Activated CD4-positive, alpha-beta T cell treated with anti-CD3 and anti-CD28 coated beads, Interleukin-2, amount 10 ng/mL, durations not matched to agents 7 days and 5 days (primary cell): ENCODE data around the gene CNIH1. TPM values are rescaled to one million over a fixed set of nuclear protein-coding genes. Genes with fewer than 3 reads are reported as not detected.
"Not testable (repeated sequence)": the region's sequence is repeated elsewhere in the genome, so short reads cannot be mapped to it uniquely, and the experiment has no call there.

ENCODE experiments used
- CTCF ChIA-PET: fragments of 350-600 bp; sonication (Branson Sonifier 250); formaldehyde crosslinking; loops from one replicate; lab custom pipeline; 2021; ENCODE audit warnings: antibody characterized with exemption; lab: Charles Lee
- POLR2A ChIA-PET: fragments of 350-600 bp; sonication (Branson Sonifier 250); formaldehyde crosslinking; loops from one replicate; lab custom pipeline; 2021; ENCODE audit warnings: antibody characterized with exemption; lab: Charles Lee
- DNase-seq: peaks from one replicate; pipeline ENCODE4 v3.0.0-alpha.2; 2020
- H3K27ac Mint-ChIP-seq: one replicate; pipeline ENCODE4 v1.8.0; 2021; ENCODE audit warnings: mild to moderate bottlenecking, moderate library complexity, mixed read lengths
- H3K27me3 Mint-ChIP-seq: one replicate; pipeline ENCODE4 v1.8.0; 2021; ENCODE audit warnings: mixed read lengths
- H3K36me3 Mint-ChIP-seq: one replicate; pipeline ENCODE4 v1.8.0; 2021; ENCODE audit warnings: low read depth, mixed read lengths
- H3K4me1 Mint-ChIP-seq: one replicate; pipeline ENCODE4 v1.8.0; 2021; ENCODE audit warnings: mixed read lengths
- H3K4me3 Mint-ChIP-seq: one replicate; pipeline ENCODE4 v1.8.0; 2021; ENCODE audit warnings: mild to moderate bottlenecking, moderate library complexity, mixed read lengths
- H3K9me3 Mint-ChIP-seq: one replicate; pipeline ENCODE4 v1.8.0; 2021; ENCODE audit warnings: mixed read lengths
- total RNA-seq, 2 experiments: library from RNA; stranded (reverse); gene quantifications; one replicate each; pipeline ENCODE4 v1.2.3, GENCODE V29; 2021

CNIH1 gene
- total RNA-seq, 2 experiments from 2014 or later = 71.5 to 94.5 TPM

DNA sequence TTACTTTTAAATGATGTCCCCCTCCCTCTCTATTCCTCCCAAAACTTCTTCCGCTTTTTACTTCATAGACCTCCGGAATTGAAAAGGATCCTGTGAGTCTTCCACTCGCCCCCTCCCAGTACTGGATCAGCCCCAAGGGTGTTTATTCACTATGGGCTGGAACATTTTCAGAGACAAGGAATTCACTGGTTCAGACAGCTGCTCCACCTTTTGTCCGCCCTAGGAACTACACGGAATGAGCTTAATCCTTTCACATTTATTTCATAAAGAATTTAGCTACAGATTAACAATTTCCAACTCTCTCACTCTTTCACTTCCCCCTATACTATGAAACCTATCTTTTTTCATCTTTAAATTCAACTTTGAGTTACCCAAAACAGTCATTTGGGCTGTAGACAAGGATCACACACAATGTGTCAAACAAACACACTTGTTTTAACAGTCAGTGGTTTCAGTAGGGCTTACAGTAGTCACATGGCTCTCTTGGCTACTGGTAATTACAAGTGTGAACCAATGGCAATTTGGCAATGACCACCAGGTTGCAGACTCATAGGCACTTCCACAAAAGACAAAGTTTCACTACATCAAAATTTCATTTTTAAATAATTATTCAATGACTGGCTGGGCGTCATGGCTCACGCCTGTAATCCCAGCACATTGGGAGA, 20.6 kb downstream of the CNIH1 start:
- H3K9me3 Mint-ChIP-seq = no peaks in the 10 kb centered on the region
- ChIA-PET CTCF (interaction anchor here (0.7 kb wide), 1 partner anchor 9 kb away, joined by 4 read pairs; no protein-coding TSS in a partner anchor), POLR2A (no interaction called here)
- peaks cover 30% of the 10 kb centered on the region for H3K36me3 Mint-ChIP-seq
- no peaks in the 10 kb centered on the region for H3K4me1 Mint-ChIP-seq
- H3K4me3 Mint-ChIP-seq = no peak overlapping the region
- no peak for DNase-seq
- peak overlapping the region; percentile 50 for H3K27ac Mint-ChIP-seq
- no peaks in the 10 kb centered on the region for H3K27me3 Mint-ChIP-seq

DNA sequence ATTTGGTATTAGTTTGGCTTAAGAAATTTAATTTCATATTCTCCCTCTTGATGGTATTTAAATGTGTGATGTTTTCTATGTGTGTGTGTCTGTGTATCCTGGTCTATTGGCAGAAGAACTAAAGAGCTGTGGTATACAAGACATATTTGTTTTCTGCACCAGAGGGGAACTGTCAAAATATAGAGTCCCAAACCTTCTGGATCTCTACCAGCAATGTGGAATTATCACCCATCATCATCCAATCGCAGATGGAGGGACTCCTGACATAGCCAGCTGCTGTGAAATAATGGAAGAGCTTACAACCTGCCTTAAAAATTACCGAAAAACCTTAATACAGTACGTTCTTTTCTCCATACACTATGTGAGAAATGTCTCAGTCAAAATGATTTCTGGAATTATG, 29.8 kb downstream of the CNIH1 start:
- peaks cover 56% of the 10 kb centered on the region for H3K36me3 Mint-ChIP-seq
- DNase-seq = no peak
- no peak overlapping the region for H3K27ac Mint-ChIP-seq
- H3K4me3 Mint-ChIP-seq = no peak overlapping the region
- POLR2A ChIA-PET = no interaction called here
- CTCF ChIA-PET = interaction anchor here (0.7 to 2.7 kb wide), 4 partner anchors 9 to 129 kb away, joined by 3 to 9 read pairs (median 4); partner anchors contain the start of gene CDKN3
- peaks cover 3% of the 10 kb centered on the region for H3K4me1 Mint-ChIP-seq
- no peaks in the 10 kb centered on the region for H3K27me3 Mint-ChIP-seq
- no peaks in the 10 kb centered on the region for H3K9me3 Mint-ChIP-seq

- H3K27me3 Mint-ChIP-seq = no peaks in the 10 kb centered on the region
- peaks cover 63% of the 10 kb centered on the region for H3K36me3 Mint-ChIP-seq
- no peaks in the 10 kb centered on the region for H3K9me3 Mint-ChIP-seq
- H3K4me1 Mint-ChIP-seq = peaks cover 11% of the 10 kb centered on the region
- H3K4me3 Mint-ChIP-seq = no peak overlapping the region
- ChIA-PET CTCF (interaction anchor here (1.8 kb wide), 1 partner anchor 13 kb away, joined by 6 read pairs; the partner anchor contains the start of gene CDKN3), POLR2A (no interaction called here)
- no peak overlapping the region for H3K27ac Mint-ChIP-seq
- DNase-seq = no peak
These were observed 31.0 kb downstream of the CNIH1 start for GRCh38 chr14:54410215-54410614.

DNA sequence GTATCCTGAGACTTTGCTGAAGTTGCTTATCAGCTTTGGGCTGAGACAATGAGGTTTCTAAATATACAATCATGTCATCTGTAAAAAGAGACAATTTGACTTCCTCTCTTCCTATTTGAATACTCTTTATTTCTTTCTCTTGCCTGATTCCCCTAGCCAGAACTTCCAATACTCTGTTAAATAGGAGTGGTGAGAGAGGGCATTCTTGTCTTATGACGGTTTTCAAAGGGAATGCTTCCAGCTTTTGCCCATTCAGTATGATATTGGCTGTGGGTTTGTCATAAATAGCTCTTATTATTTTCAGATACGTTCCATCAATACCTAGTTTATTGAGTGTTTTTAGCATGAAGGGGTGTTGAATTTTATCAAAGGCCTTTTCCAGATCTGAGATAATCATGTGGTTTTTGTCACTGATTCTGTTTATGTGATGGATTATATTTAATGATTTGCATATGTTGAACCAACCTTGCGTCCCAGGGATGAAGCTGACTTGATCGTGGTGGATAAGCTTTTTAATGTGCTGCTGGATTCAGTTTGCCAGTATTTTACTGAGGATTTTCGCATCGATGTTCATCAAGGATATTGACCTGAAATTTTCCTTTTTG, 37.7 kb downstream of the CNIH1 start:
- H3K9me3 Mint-ChIP-seq, H3K4me3 Mint-ChIP-seq, POLR2A ChIA-PET, CTCF ChIA-PET, H3K27me3 Mint-ChIP-seq, DNase-seq, H3K27ac Mint-ChIP-seq: not testable (repeated sequence)
- Mint-ChIP-seq H3K4me1 (peaks cover 40% of the 10 kb centered on the region), H3K36me3 (peaks cover 79% of the 10 kb centered on the region)

DNA sequence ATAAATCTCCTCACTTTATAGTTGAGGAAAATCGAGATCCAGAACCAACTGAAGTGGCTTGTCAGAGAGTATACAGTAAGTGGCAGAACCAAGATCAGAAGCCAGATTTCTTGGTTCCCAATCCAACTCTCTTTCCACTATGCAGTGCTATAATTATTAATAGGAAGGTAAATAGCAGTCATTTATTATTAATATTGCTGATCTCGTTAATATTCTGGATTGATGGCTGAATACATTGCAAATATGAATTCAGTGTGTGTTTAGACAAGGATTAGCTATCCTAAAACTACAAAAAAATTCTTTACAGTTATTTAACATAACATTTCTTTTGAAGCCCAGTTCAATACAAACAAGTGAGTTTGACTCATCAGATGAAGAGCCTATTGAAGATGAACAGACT, 41.6 kb downstream of the CNIH1 start:
- Mint-ChIP-seq H3K4me3 (no peak overlapping the region), H3K27me3 (no peaks in the 10 kb centered on the region), H3K4me1 (peaks cover 44% of the 10 kb centered on the region), H3K36me3 (peaks cover 45% of the 10 kb centered on the region), H3K9me3 (no peaks in the 10 kb centered on the region), H3K27ac (no peak overlapping the region)
- ChIA-PET POLR2A (interaction anchor here (0.7 kb wide), 1 partner anchor 70 kb away, joined by 3 read pairs; no protein-coding TSS in a partner anchor), CTCF (no interaction called here)
- DNase-seq = no peak

GRCh38 chr14:54396493-54397335, 44.5 kb downstream of the CNIH1 start, which contains the start of gene CDKN3:
CDKN3 (plus strand) TSS chr14:54397007; CDS start chr14:54397069, 62 bp downstream.
- H3K4me3 Mint-ChIP-seq = peak within 1 kb of the TSS; percentile 90
- ChIA-PET CTCF (interaction anchor here (0.7 to 2.6 kb wide), 11 partner anchors 8 to 321 kb away, joined by 3 to 9 read pairs (median 3); partner anchors contain the start of gene GMFB), POLR2A (interaction anchor here (0.8 to 1.0 kb wide), 2 partner anchors 170 to 506 kb away, joined by 3 read pairs; partner anchors contain the start of genes GCH1 and SAMD4A)
- peak within 1 kb of the TSS; percentile 81 for H3K27ac Mint-ChIP-seq
- H3K9me3 Mint-ChIP-seq = no peaks in the 10 kb centered on the region
- H3K36me3 Mint-ChIP-seq = peaks cover 17% of the 10 kb centered on the region
- peaks cover 31% of the 10 kb centered on the region for H3K4me1 Mint-ChIP-seq
- peaks cover under 1% of the 10 kb centered on the region for H3K27me3 Mint-ChIP-seq
- peak; percentile 98 for DNase-seq

DNA sequence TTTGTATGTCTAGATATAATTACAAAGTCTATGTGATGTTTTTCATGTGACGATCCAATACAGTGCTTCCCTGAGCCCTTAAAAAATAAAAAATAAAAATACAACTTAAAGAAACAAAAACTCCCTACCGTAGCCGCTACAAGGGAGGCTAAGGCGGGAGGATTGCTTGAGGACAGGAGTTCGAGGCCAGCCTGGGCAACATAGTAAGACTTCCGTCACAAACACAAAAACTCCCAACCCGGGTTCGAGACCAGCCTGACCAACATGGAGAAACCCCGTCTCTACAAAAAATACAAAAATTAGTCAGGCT, 45.0 kb downstream of the CNIH1 start:
- CTCF ChIA-PET = interaction anchor here (0.8 to 2.6 kb wide), 5 partner anchors 9 to 92 kb away, joined by 3 to 9 read pairs (median 6); partner anchors contain the start of gene GMFB
- POLR2A ChIA-PET = interaction anchor here (1.0 kb wide), 1 partner anchor 171 kb away, joined by 3 read pairs; the partner anchor contains the start of gene SAMD4A
- Mint-ChIP-seq H3K9me3 (no peaks in the 10 kb centered on the region), H3K4me1 (peaks cover 31% of the 10 kb centered on the region), H3K27ac (peak overlapping the region; percentile 81), H3K4me3 (peak overlapping the region; percentile 90), H3K27me3 (peaks cover 2% of the 10 kb centered on the region), H3K36me3 (peaks cover 14% of the 10 kb centered on the region)
- no peak for DNase-seq

DNA sequence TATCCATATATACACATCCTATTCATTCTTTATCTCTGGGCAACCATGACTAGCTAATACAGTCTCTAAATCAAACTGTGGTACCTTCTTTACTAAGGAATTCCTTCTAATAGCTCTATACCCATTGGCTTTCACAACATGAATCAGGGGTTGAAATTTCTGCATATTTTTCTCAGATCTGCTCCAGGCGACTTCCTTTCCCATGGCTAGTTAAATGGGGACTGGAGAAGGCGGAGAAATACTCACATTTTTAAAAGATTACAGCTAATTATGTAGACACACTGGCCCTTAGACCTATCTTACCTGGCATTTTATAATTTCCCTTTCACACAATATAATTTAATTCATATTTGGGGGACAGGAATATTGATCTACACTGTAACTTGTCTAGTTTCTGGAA, 45.5 kb downstream of the CNIH1 start:
- Mint-ChIP-seq H3K27me3 (peaks cover 3% of the 10 kb centered on the region), H3K4me3 (no peak overlapping the region), H3K4me1 (peaks cover 31% of the 10 kb centered on the region), H3K36me3 (peaks cover 14% of the 10 kb centered on the region), H3K9me3 (no peaks in the 10 kb centered on the region), H3K27ac (no peak overlapping the region)
- DNase-seq = no peak
- ChIA-PET CTCF (interaction anchor here (1.0 to 2.0 kb wide), 2 partner anchors 17 to 50 kb away, joined by 3 to 5 read pairs; no protein-coding TSS in a partner anchor), POLR2A (interaction anchor here (1.0 kb wide), 1 partner anchor 171 kb away, joined by 3 read pairs; the partner anchor contains the start of gene SAMD4A)

DNA sequence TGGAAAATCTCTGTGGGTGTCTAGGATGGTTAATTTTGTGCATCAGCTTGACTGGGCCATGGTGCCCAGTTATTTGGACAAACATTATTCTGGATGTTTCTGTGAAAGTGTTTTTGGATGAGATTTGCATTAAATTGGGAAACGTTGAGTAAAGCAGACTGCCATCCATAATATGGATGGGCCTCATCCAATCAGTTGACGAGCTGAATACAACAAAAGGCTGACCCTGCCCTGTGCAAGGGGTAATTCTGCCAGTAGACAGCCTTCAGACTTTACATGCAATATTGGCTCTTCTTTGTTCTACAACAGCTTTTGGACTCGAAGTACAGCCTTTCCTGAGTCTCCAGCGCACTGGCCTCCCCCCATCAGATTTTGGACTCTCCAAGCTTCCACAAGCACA, 45.9 kb downstream of the CNIH1 start:
- ChIA-PET POLR2A (no interaction called here), CTCF (interaction anchor here (1.0 kb wide), 1 partner anchor 17 kb away, joined by 3 read pairs; no protein-coding TSS in a partner anchor)
- no peak for DNase-seq
- peaks cover 5% of the 10 kb centered on the region for H3K27me3 Mint-ChIP-seq
- no peaks in the 10 kb centered on the region for H3K9me3 Mint-ChIP-seq
- H3K4me3 Mint-ChIP-seq = no peak overlapping the region
- H3K36me3 Mint-ChIP-seq = peaks cover 10% of the 10 kb centered on the region
- peaks cover 27% of the 10 kb centered on the region for H3K4me1 Mint-ChIP-seq
- H3K27ac Mint-ChIP-seq = no peak overlapping the region

GRCh38 chr14:54394596-54394995, 46.6 kb downstream of the CNIH1 start:
- ChIA-PET CTCF (interaction anchor here (0.6 to 1.3 kb wide), 4 partner anchors 14 to 1282 kb away, joined by 3 to 4 read pairs (median 3); no protein-coding TSS in a partner anchor), POLR2A (no interaction called here)
- H3K4me3 Mint-ChIP-seq = no peak overlapping the region
- DNase-seq = no peak
- H3K36me3 Mint-ChIP-seq = peaks cover 7% of the 10 kb centered on the region
- H3K27me3 Mint-ChIP-seq = peaks cover 5% of the 10 kb centered on the region
- no peaks in the 10 kb centered on the region for H3K9me3 Mint-ChIP-seq
- no peak overlapping the region for H3K27ac Mint-ChIP-seq
- H3K4me1 Mint-ChIP-seq = peaks cover 27% of the 10 kb centered on the region

DNA sequence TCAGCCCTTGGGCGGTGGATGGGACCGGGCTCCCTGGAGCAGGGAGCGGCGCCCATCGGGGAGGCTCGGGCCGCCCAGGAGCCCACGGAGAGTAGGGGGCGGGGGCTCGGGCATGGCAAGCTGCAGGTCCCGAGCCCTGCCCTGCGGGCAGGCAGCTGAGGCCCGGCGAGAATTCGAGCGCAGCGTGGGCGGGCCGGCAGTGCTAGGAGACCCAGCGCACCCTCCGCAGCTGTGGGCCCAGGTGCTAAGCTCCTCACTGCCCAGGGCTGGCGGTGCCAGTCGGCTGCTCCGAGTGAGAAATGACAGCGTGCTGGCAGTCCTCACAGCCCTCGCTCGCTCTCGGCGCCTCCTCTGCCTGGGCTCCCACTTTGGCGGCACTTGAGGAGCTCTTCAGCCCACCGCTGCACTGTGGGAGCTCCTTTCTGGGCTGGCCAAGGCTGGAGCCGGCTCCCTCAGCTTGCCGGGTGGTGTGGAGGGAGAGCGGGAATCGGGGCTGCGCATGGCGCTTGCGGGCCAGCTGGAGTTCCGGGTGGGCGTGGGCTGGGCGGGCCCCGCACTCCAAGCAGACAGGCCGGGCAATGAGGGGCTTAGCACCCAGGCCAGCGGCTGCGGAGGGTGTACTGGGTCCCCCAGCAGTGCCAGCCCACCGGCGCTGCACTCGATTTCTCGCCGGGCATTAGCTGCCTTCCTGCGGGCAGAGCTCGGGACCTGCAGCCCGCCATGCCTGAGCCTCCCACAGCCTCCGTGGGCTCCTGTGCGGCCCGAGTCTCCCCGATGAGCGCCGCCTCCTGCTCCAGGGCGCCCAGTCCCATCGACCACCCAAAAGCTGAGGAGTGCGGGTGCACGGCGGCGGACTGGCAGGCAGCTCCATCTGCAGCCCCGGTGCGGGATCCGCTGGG, 47.9 kb downstream of the CNIH1 start:
- not testable (repeated sequence) for H3K4me3 Mint-ChIP-seq, H3K9me3 Mint-ChIP-seq, H3K36me3 Mint-ChIP-seq, H3K27ac Mint-ChIP-seq, DNase-seq
- H3K4me1 Mint-ChIP-seq = peaks cover 15% of the 10 kb centered on the region
- POLR2A ChIA-PET = interaction anchor here (0.6 kb wide), 1 partner anchor 38 kb away, joined by 9 read pairs; no protein-coding TSS in a partner anchor
- CTCF ChIA-PET = interaction anchor here (1.3 kb wide), 1 partner anchor 380 kb away, joined by 3 read pairs; no protein-coding TSS in a partner anchor
- H3K27me3 Mint-ChIP-seq = peaks cover 13% of the 10 kb centered on the region
